Prostate gland (tissue), 2 donors: Measurements from ENCODE around the gene TPBGL. TPM values are rescaled to one million over a fixed set of nuclear protein-coding genes. Genes with fewer than 3 reads are reported as not detected.

Source experiments
- DNase-seq: peaks from one replicate; pipeline ENCODE4 v3.0.0-alpha.2; 2019; ENCODE audit warnings: low spot score
- H3K27ac ChIP-seq, 2 donors: fragments of 200-600 bp; sonication (generic); 2 replicates each; pipeline ENCODE4 v1.5.1; 2017 to 2019
- H3K27me3 ChIP-seq: fragments of 200-600 bp; sonication (generic); replicated peaks from 2 replicates; pipeline ENCODE4 v1.5.1; 2019; ENCODE audit not compliant: insufficient read depth
- H3K36me3 ChIP-seq, 2 donors: fragments of 200-600 bp; sonication (generic); 1 replicate in 1 of 2; 2 replicates in 1 of 2; pipeline versions ENCODE4 v1.5.1 to v1.8.1; 2017 to 2019
- H3K4me1 ChIP-seq: fragments of 200-600 bp; sonication (generic); replicated peaks from 2 replicates; pipeline ENCODE4 v1.5.1; 2019
- H3K4me3 ChIP-seq, 2 donors: fragments of 200-600 bp; sonication (generic); 2 replicates each; pipeline ENCODE4 v1.5.1; 2017 to 2019
- H3K9me3 ChIP-seq: fragments of 200-600 bp; sonication (generic); 2 replicates; pipeline ENCODE4 v1.5.1; 2017
- CTCF ChIP-seq, 4 experiments: fragments of 200-600 bp in 2 of 4; fragments of 450-650 bp in 2 of 4; sonication (generic) in 2 of 4; IDR thresholded peaks; 1 replicate in 3 of 4; 2 replicates in 1 of 4; pipeline ENCODE4 v1.5.1; 2016 to 2019; ENCODE audit warnings: antibody characterized with exemption in 4 of 4, mild to moderate bottlenecking in 2 of 4, moderate library complexity in 2 of 4
- POLR2A ChIP-seq: fragments of 450-650 bp; IDR thresholded peaks from one replicate; pipeline ENCODE4 v1.6.1; 2016; ENCODE audit warnings: antibody characterized with exemption, mild to moderate bottlenecking
- POLR2AphosphoS5 ChIP-seq: sonication (generic); formaldehyde crosslinking; IDR thresholded peaks from one replicate; pipeline ENCODE4 v1.6.1; 2017; ENCODE audit warnings: antibody characterized with exemption
- WGBS: methylation state at CpG from one replicate; pipeline ENCODE4 v1.1.5; 2018; 5-methylcytosine and 5-hydroxymethylcytosine counted together
- intact Hi-C: fragments of 100-400 bp; cut with DNase I; formaldehyde crosslinking; loops from one replicate; pipeline ENCODE4 v1.14.2; 2022
- total RNA-seq, 2 donors: library from RNA; depleted of rRNA; stranded (reverse); fragments of >200 nt; gene quantifications; one replicate each; pipeline ENCODE4 v1.1.0, GENCODE V29; 2016

The TPBGL gene
- total RNA-seq, 2 donors from 2014 or later: 0.68 to 8.3 TPM

- H3K4me1 ChIP-seq: no peaks in the 10 kb centered on the region
- TF ChIP-seq POLR2AphosphoS5 (no peak), CTCF (IDR thresholded peaks at IDR 0.05) (no peak), POLR2A (no peak)
- no peak overlapping the region for H3K4me3 ChIP-seq
- WGBS: 91% methylated on average over 2 of the region's 2 CpGs
- no peak for DNase-seq
- H3K27me3 ChIP-seq: no peaks in the 10 kb centered on the region
- H3K27ac ChIP-seq: no peak overlapping the region
- intact Hi-C loops: loop anchor here (2.0 kb wide), 1 partner anchor 59 kb away; no protein-coding TSS in a partner anchor
- no peaks in the 10 kb centered on the region for H3K36me3 ChIP-seq
- no peaks in the 10 kb centered on the region for H3K9me3 ChIP-seq
These were observed 36.9 kb upstream of the TPBGL start for GRCh38 chr11:75203641-75204011.

- intact Hi-C loops: loop anchor here (2.0 kb wide), 1 partner anchor 59 kb away; no protein-coding TSS in a partner anchor
- DNase-seq: no peak
These were observed 36.4 kb upstream of the TPBGL start for GRCh38 chr11:75204012-75204674.

GRCh38 chr11:75204685-75205563 lies 35.6 kb upstream of the TPBGL start:
- Histone ChIP-seq H3K4me3 (no peak overlapping the region), H3K9me3 (no peaks in the 10 kb centered on the region), H3K27me3 (no peaks in the 10 kb centered on the region), H3K36me3 (no peaks in the 10 kb centered on the region), H3K4me1 (no peaks in the 10 kb centered on the region), H3K27ac (no peak overlapping the region)
- WGBS: 34% methylated on average over 9 of the region's 9 CpGs
- TF ChIP-seq CTCF (IDR thresholded peaks at IDR 0.05) (peak; percentile 45 to 79 (median 76)), POLR2AphosphoS5 (no peak), POLR2A (no peak)
- DNase-seq: peak; percentile 59
- intact Hi-C loops: loop anchor here (2.0 kb wide), 1 partner anchor 60 kb away; no protein-coding TSS in a partner anchor

More at GRCh38 chr11:75204012-75204674, 36.4 kb upstream of the TPBGL start:
- TF ChIP-seq POLR2AphosphoS5: no peak
- no peak for TF ChIP-seq POLR2A
- TF ChIP-seq CTCF (IDR thresholded peaks at IDR 0.05): no peak
- H3K27ac ChIP-seq: no peak overlapping the region
- WGBS: 96% methylated on average over 10 of the region's 10 CpGs
- H3K36me3 ChIP-seq: no peaks in the 10 kb centered on the region
- H3K9me3 ChIP-seq: no peaks in the 10 kb centered on the region
- no peaks in the 10 kb centered on the region for H3K27me3 ChIP-seq
- H3K4me1 ChIP-seq: no peaks in the 10 kb centered on the region
- no peak overlapping the region for H3K4me3 ChIP-seq

GRCh38 chr11:75205564-75206020 lies 35.0 kb upstream of the TPBGL start:
- Histone ChIP-seq H3K9me3 (no peaks in the 10 kb centered on the region), H3K36me3 (no peaks in the 10 kb centered on the region), H3K27me3 (no peaks in the 10 kb centered on the region), H3K4me3 (no peak overlapping the region), H3K27ac (no peak overlapping the region), H3K4me1 (no peaks in the 10 kb centered on the region)
- WGBS: 62% methylated on average over 5 of the region's 5 CpGs
- no peak for DNase-seq
- TF ChIP-seq POLR2AphosphoS5 (no peak), POLR2A (no peak), CTCF (IDR thresholded peaks at IDR 0.05) (no peak)
- intact Hi-C loops: loop anchor here (2.0 kb wide), 1 partner anchor 61 kb away; no protein-coding TSS in a partner anchor
